ENCODE measurements around the gene GARIN5B.

GRCh38 chr19:55352040-55352439 lies 11.0 kb downstream of the GARIN5B start:
- no peak for TF ChIP-seq ZFP30 (CRISPR knock-in tag; IDR thresholded peaks at IDR 0.05)
- TF ChIP-seq, protein P1, sequence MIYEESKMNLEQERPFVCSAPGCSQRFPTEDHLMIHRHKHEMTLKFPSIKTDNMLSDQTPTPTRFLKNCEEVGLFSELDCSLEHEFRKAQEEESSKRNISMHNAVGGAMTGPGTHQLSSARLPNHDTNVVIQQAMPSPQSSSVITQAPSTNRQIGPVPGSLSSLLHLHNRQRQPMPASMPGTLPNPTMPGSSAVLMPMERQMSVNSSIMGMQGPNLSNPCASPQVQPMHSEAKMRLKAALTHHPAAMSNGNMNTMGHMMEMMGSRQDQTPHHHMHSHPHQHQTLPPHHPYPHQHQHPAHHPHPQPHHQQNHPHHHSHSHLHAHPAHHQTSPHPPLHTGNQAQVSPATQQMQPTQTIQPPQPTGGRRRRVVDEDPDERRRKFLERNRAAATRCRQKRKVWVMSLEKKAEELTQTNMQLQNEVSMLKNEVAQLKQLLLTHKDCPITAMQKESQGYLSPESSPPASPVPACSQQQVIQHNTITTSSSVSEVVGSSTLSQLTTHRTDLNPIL (CRISPR knock-in tag; IDR thresholded peaks at IDR 0.05; ENCODE audit: low read depth), result no peak
- TF ChIP-seq ZNF565 (CRISPR knock-in tag; conservative IDR thresholded peaks at IDR 0.05; ENCODE audit: low read depth), result no peak
- TF ChIP-seq ESRRG (CRISPR knock-in tag; IDR thresholded peaks at IDR 0.05), result no peak
- TF ChIP-seq TOX (CRISPR knock-in tag; IDR thresholded peaks at IDR 0.05; ENCODE audit: borderline replicate concordance), result no peak
- TF ChIP-seq BACH2 (CRISPR knock-in tag; IDR thresholded peaks at IDR 0.05; ENCODE audit: borderline replicate concordance), result no peak
